ENCODE measurements around the gene NHLRC2.

The NHLRC2 gene

DNA sequence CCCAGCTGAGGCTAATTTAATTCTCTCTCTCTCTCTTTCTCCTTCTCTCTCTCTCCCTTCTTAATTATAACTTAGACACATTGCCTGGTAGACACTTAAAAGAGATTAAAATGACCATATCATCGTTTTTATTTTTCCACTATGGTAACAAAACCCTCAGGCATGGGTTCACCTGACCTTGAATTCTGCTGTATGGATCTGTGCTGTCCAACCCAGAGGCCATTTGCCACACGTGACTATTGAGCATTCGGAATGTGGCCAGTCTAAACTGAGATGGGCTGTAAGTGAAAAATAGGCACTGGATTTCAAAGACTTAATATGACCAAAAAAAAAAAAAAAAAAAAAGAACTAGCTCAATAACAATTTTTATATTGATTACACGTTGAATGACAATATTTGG lies 93.6 kb downstream of the NHLRC2 start:
- Histone ChIP-seq H3K9me3 (ENCODE audit: low read length) (no peaks in the 10 kb centered on the region), H3K4me1 (ENCODE audit: insufficient read depth, low read length, severe bottlenecking) (no peaks in the 10 kb centered on the region), H3K27me3 (ENCODE audit: insufficient read depth, low read length) (no peaks in the 10 kb centered on the region), H3K27ac (ENCODE audit: low read depth, low read length, poor library complexity, severe bottlenecking) (no peak overlapping the region), H3K4me3 (ENCODE audit: low read depth, low read length, poor library complexity, severe bottlenecking) (no peak overlapping the region), H2AFZ (ENCODE audit: low read length) (no peak overlapping the region), H4K20me1 (ENCODE audit: insufficient read depth, low read length) (no peaks in the 10 kb centered on the region), H3K79me2 (ENCODE audit: insufficient read depth, low read length) (no peaks in the 10 kb centered on the region), H3K4me2 (ENCODE audit: low read length) (no peak overlapping the region), H3K9me2 (ENCODE audit: low read depth, low read length) (no peaks in the 10 kb centered on the region), H3K36me3 (ENCODE audit: insufficient read depth, low read length) (no peaks in the 10 kb centered on the region), H3K9ac (ENCODE audit: low read length) (no peak overlapping the region), H3F3A (ENCODE audit: insufficient read depth, low read length) (no peaks in the 10 kb centered on the region)
- no peak for TF ChIP-seq EZH2 (IDR thresholded peaks at IDR 0.05; ENCODE audit: borderline replicate concordance, low read length)
- TF ChIP-seq, protein P1, sequence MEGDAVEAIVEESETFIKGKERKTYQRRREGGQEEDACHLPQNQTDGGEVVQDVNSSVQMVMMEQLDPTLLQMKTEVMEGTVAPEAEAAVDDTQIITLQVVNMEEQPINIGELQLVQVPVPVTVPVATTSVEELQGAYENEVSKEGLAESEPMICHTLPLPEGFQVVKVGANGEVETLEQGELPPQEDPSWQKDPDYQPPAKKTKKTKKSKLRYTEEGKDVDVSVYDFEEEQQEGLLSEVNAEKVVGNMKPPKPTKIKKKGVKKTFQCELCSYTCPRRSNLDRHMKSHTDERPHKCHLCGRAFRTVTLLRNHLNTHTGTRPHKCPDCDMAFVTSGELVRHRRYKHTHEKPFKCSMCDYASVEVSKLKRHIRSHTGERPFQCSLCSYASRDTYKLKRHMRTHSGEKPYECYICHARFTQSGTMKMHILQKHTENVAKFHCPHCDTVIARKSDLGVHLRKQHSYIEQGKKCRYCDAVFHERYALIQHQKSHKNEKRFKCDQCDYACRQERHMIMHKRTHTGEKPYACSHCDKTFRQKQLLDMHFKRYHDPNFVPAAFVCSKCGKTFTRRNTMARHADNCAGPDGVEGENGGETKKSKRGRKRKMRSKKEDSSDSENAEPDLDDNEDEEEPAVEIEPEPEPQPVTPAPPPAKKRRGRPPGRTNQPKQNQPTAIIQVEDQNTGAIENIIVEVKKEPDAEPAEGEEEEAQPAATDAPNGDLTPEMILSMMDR (IDR thresholded peaks at IDR 0.05; ENCODE audit: low read length) = no peak

DNA sequence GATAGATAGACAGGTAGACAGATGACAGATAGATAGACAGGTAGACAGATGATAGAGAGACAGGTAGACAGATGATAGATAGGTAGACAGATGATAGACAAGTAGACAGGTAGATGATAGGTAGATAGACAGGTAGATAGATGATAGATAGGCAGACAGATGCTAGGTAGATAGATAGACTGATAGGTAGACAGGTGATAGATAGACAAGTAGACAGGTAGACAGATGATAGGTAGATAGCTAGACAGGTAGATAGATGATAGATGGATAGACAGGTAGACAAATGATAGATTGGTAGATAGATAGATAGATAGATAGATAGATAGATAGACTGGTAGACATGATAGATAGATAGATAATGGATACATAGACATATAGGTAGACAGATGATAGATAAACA lies 95.8 kb downstream of the NHLRC2 start:
- Histone ChIP-seq H3K36me3 (ENCODE audit: insufficient read depth, low read length) (no peaks in the 10 kb centered on the region; the same call in 1 of the 2 replicates), H3K27ac (ENCODE audit: low read depth, low read length, poor library complexity, severe bottlenecking) (no peak overlapping the region), H3F3A (ENCODE audit: insufficient read depth, low read length) (no peaks in the 10 kb centered on the region), H4K20me1 (ENCODE audit: insufficient read depth, low read length) (no peaks in the 10 kb centered on the region), H3K79me2 (ENCODE audit: insufficient read depth, low read length) (no peaks in the 10 kb centered on the region), H3K4me1 (ENCODE audit: insufficient read depth, low read length, severe bottlenecking) (no peaks in the 10 kb centered on the region), H3K4me2 (ENCODE audit: low read length) (no peak overlapping the region), H2AFZ (ENCODE audit: low read length) (no peak overlapping the region), H3K4me3 (ENCODE audit: low read depth, low read length, poor library complexity, severe bottlenecking) (no peak overlapping the region), H3K9me3 (ENCODE audit: low read length) (no peaks in the 10 kb centered on the region), H3K27me3 (ENCODE audit: insufficient read depth, low read length) (no peaks in the 10 kb centered on the region), H3K9me2 (ENCODE audit: low read depth, low read length) (no peaks in the 10 kb centered on the region), H3K9ac (ENCODE audit: low read length) (no peak overlapping the region)
- TF ChIP-seq, protein P1 (IDR thresholded peaks at IDR 0.05; ENCODE audit: low read length) = no peak

DNA sequence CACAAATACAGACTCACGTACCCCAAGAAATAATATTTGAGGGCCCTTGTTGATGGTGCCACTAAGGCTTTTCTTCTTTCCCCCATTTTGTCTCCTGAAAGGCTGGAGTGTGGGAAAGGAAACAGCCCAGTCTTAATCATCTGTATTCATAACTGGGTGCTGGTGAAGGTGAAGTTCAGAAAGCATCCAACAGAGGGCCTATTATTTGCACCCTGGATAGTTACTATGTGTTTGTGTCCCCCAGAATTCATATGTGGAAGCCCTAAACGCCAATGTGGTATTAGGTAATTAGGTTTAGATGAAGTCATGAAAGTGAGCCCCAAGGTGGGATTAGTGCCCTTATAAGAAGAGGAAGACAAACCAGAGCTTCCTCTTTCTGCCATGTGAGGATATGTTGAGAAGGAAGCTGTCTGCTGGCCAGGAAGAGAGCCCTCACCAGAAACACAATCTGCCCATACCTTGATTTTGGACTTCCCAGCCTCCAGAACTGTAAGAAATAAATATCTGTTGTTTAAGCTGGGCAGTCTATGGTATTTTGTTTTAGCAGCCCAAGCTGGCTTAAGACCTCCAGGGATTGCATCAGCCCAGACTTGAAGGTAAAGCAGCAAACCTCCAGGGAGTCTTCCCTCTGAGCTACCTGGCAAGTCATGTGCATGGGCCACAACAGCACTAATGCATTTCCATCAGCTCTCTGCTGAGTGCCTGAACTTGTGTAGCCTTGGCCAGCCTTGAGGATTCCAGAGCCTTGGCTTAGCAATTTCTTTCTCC lies 99.2 kb downstream of the NHLRC2 start:
- Histone ChIP-seq H3K27me3 (ENCODE audit: insufficient read depth, low read length) (no peaks in the 10 kb centered on the region), H3F3A (ENCODE audit: insufficient read depth, low read length) (no peaks in the 10 kb centered on the region), H3K9me3 (ENCODE audit: low read length) (no peaks in the 10 kb centered on the region), H2AFZ (ENCODE audit: low read length) (no peak overlapping the region), H4K20me1 (ENCODE audit: insufficient read depth, low read length) (no peaks in the 10 kb centered on the region), H3K79me2 (ENCODE audit: insufficient read depth, low read length) (no peaks in the 10 kb centered on the region), H3K36me3 (ENCODE audit: insufficient read depth, low read length) (no peaks in the 10 kb centered on the region; the same call in 1 of the 2 replicates), H3K9ac (ENCODE audit: low read length) (no peak overlapping the region), H3K4me2 (ENCODE audit: low read length) (no peak overlapping the region), H3K4me3 (ENCODE audit: low read depth, low read length, poor library complexity, severe bottlenecking) (no peak overlapping the region), H3K9me2 (ENCODE audit: low read depth, low read length) (no peaks in the 10 kb centered on the region), H3K4me1 (ENCODE audit: insufficient read depth, low read length, severe bottlenecking) (peaks cover 5% of the 10 kb centered on the region), H3K27ac (ENCODE audit: low read depth, low read length, poor library complexity, severe bottlenecking) (no peak overlapping the region)
- TF ChIP-seq, protein P1 (IDR thresholded peaks at IDR 0.05; ENCODE audit: low read length) = peak; percentile 47
- TF ChIP-seq EZH2 (IDR thresholded peaks at IDR 0.05; ENCODE audit: borderline replicate concordance, low read length) = no peak
